ENCODE data around the gene MAPK8.
A peak's percentile ranks its signal among the peaks of the same experiment; 100 is the strongest.
"Not testable (repeated sequence)": the region's sequence is repeated elsewhere in the genome, so short reads cannot be mapped to it uniquely, and the experiment has no call there.

Gene MAPK8

DNA sequence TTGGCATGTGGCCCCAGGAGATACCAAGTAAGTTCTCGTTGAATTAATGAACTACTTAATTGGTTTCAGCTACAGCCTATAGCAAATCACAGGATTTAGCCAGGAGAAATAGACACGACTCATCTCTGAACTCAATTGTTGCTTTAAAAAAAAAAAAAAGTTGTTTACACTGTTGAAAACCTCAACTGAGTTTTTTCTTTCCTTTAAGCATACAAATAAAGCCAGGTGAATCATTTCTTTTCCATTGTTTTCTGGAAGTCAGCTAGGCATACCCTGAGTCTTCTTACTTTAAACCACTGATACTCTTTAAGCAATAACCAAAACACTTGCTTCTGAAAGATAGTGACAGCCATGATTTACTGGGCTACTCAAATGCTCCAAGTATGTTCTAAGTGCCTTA, 32.7 kb upstream of the MAPK8 start:
- no peak for DNase-seq (ENCODE audit: low read depth)

DNA sequence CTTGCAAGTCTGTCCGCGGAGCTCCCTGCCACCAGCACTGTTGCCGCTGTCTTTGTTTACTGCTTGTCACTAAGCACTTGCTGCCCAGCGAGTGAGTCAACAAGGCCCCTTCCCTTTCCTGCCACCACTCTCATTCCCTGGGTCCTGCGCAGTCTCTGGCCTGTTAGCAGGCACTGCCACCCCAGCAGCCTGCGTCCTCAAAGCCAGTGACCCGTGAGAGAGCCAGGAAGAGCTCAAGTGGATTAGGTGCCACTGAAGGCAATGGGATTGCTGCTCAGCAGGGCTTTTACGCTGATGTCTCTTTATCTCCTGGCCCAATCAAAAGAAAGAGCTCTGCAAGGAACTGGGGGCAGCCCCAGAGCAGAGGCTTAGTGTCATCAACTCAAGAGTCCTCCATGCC, 31.8 kb upstream of the MAPK8 start, which contains the start of gene FRMPD2:
Gene FRMPD2 (minus strand): TSS at position 61 of the 400 bp plus-strand sequence. CDS start 129 bp downstream, outside the sequence.
- TF ChIP-seq CTCF (IDR thresholded peaks at IDR 0.05; ENCODE audit: low read depth, low read length, missing control alignments), result no peak
- DNase-seq (ENCODE audit: low read depth), result no peak
- H3K4me3 ChIP-seq (ENCODE audit: low read depth, low read length), result no peak within 1 kb of the TSS

More for the DNA sequence above, 32.7 kb upstream of the MAPK8 start:
- no peak overlapping the region for H3K4me3 ChIP-seq (ENCODE audit: low read depth, low read length)
- no peak for TF ChIP-seq CTCF (IDR thresholded peaks at IDR 0.05; ENCODE audit: low read depth, low read length, missing control alignments)

GRCh38 chr10:48277093-48277492, 29.4 kb upstream of the MAPK8 start:
- H3K4me3 ChIP-seq (ENCODE audit: low read depth, low read length), result no peak overlapping the region
- TF ChIP-seq CTCF (IDR thresholded peaks at IDR 0.05; ENCODE audit: low read depth, low read length, missing control alignments), result no peak
- no peak for DNase-seq (ENCODE audit: low read depth)

DNA sequence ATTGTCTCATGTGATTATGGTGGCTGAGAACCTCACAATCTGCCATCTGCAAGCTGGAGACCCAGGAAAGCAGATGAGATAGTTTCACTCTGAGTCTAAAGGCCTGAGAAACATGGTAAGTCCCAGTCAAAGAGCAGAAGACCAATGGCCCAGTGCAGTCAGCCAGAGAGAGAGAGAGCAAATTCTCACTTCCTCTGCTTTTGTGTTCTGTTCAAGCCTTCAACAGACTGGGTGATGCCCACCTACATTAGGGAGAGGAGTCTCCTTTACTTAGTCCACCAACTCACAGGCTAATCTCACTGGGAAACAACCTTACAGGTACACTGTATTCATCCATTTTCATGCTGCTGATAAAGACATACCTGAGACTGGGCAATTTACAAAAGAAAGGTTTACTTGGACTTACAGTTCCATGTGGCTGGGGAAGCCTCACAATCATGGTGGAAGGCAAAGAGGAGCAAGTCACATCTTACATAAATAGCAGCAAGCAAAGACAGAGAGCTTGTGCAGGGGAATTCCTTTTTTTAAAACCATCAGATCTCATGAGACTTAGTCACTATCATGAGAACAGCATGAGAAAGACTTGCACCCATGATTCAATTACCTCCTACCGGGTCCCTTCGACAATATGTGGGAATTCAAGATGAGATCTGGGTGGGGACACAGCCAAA, 27.3 kb upstream of the MAPK8 start:
- H3K4me3 ChIP-seq (ENCODE audit: low read depth, low read length), result no peak overlapping the region
- no peak for TF ChIP-seq CTCF (IDR thresholded peaks at IDR 0.05; ENCODE audit: low read depth, low read length, missing control alignments)
- peak; percentile 89 for DNase-seq (ENCODE audit: low read depth)

DNA sequence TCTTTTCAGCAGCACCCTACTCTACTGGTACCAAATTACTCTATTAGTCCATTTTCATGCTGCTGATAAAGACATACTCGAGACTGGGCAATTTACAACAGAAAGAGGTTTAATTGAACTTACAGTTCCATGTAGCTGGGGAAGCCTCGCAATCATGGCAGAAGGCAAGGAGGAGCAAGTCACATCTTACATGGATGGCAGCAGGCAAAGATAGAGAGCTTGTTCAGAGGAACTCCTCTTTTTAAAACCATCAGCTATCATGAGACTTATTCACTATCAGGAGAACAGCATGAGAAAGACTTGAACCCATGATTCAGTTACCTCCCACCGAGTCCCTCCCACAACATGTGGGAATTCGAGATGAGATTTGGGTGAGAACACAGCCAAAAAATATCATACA, 24.8 kb upstream of the MAPK8 start:
- H3K4me3 ChIP-seq (ENCODE audit: low read depth, low read length); DNase-seq (ENCODE audit: low read depth): not testable (repeated sequence)

GRCh38 chr10:48282829-48283228, 23.6 kb upstream of the MAPK8 start:
- peak; percentile 78 for DNase-seq (ENCODE audit: low read depth)
- H3K4me3 ChIP-seq (ENCODE audit: low read depth, low read length), result peak overlapping the region; percentile 15; the same call in 1 of the 2 replicates
- TF ChIP-seq CTCF (IDR thresholded peaks at IDR 0.05; ENCODE audit: low read depth, low read length, missing control alignments), result no peak

DNA sequence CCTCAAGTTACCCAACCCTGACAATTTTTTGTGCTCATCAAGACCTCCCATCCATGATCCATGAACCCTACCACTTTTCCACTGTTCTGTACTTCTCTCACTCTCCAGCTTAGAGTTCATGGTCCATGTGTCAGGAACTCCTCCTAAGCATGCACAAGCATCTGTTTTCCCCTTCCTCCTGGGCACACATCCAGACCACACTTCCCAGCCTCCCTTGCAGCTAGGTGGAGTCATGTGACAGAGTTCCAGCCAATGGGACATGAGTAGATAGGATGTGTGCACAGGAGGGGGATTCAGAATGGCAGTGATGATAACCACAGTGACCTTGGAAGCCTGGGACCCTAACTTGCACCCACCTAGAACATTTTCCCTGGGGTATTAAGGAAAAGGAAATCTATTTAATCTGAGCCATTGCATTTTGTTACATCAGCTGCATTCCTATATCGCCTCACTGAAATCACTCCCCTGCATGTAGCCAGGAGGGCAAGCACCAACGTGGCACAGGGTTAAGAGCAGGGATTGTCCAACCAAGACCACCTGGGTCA, 22.4 kb upstream of the MAPK8 start:
- DNase-seq (ENCODE audit: low read depth), result no peak
- H3K4me3 ChIP-seq (ENCODE audit: low read depth, low read length), result no peak overlapping the region
- TF ChIP-seq CTCF (IDR thresholded peaks at IDR 0.05; ENCODE audit: low read depth, low read length, missing control alignments), result no peak
